Stimulated activated CD8-positive, alpha-beta memory T cell treated with anti-CD3 and anti-CD28 coated beads, Interleukin-4, amount 100 ng/mL, for 4 hours (primary cell): ENCODE data around the gene TUT7.

ENCODE experiments used
- DNase-seq, 2 donors: peaks; one replicate each; pipeline ENCODE4 v3.0.0-alpha.2; 2020; ENCODE audit warnings: low read depth in 2 of 2, low spot score in 1 of 2

Gene TUT7

GRCh38 chr9:86257391-86257790, 96.8 kb downstream of the TUT7 start:
- no peak for DNase-seq

- DNase-seq, result no peak
Measured at GRCh38 chr9:86256653-86257052, 97.6 kb downstream of the TUT7 start.

- no peak for DNase-seq
Measured at GRCh38 chr9:86253577-86253976, 100.6 kb downstream of the TUT7 start.

GRCh38 chr9:86252870-86253269, 101.3 kb downstream of the TUT7 start:
- no peak for DNase-seq

GRCh38 chr9:86250123-86250522, 104.1 kb downstream of the TUT7 start:
- no peak for DNase-seq

GRCh38 chr9:86248746-86249145, 105.5 kb downstream of the TUT7 start:
- DNase-seq, result no peak

- no peak for DNase-seq
Measured at GRCh38 chr9:86246752-86247161, 107.5 kb downstream of the TUT7 start.

- no peak for DNase-seq
Measured at GRCh38 chr9:86242071-86242470, 112.1 kb downstream of the TUT7 start.

GRCh38 chr9:86241216-86241615, 113.0 kb downstream of the TUT7 start:
- DNase-seq, result no peak

GRCh38 chr9:86238861-86239770, 115.1 kb downstream of the TUT7 start:
- no peak for DNase-seq
